Stimulated activated CD8-positive, alpha-beta memory T cell treated with anti-CD3 and anti-CD28 coated beads, Interleukin-12 subunit alpha, Interleukin-12 subunit beta, amount 100 ng/mL, for 4 hours (primary cell): ENCODE data around the gene FGD6.
"Not testable (repeated sequence)": the region's sequence is repeated elsewhere in the genome, so short reads cannot be mapped to it uniquely, and the experiment has no call there.

Experiments
- DNase-seq: peaks from one replicate; pipeline ENCODE4 v3.0.0-alpha.2; 2020; ENCODE audit warnings: low read depth

Gene FGD6

DNA sequence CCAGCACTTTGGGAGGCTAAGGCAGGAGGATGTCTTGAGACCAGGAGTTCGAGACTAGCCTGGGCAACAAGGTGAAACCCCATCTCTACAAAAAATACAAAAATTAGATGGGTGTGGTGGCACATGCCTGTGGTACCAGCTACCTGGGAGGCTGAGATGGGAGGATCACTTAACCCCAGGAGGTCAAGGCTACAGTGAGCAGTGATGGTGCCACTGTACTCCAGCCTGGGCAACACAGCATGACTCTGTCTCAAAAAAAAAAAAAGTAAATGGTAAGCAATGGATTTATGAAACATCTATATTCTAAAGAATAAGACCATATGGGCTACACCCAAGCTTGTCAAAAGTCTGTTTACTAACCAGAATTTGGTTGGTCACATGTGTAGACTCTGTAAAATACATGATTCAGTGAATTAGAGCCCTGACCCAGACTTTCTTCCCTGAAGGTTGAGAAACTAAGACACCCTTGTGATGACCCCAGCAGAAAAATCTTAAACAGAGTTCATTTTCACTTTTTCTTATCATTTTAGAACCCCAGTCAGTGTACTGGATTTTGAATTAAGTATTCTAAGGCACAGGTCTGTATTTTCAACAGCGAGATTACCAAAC is 12.1 kb downstream of the FGD6 start:
- DNase-seq: no peak

- no peak for DNase-seq
These were observed 13.0 kb downstream of the FGD6 start for GRCh38 chr12:95204141-95204866.

DNA sequence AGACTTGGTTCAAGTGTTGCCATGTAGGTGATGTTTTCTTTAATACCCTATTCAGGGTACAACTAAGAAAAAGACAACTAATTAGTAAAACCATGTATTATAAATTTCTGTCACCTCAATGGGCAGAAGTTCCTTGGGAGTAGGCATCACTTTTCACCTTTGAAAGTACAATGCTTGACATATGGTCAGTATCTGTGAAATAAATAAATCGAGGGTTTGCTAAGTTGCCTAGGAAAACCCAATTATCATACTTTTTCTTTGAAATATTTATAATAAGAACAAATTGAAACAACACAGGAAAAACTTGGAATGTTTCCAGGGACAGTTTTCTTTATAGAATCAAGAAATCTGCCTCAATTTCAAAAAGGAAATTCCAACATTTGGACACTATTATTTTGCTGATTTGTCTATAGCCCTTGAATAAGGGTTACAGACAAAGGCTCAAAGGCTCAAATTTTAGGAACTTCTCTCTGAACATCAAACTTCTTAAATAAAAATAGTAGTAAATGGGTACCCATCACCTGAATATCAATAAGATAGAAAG is 13.7 kb downstream of the FGD6 start:
- no peak for DNase-seq

DNA sequence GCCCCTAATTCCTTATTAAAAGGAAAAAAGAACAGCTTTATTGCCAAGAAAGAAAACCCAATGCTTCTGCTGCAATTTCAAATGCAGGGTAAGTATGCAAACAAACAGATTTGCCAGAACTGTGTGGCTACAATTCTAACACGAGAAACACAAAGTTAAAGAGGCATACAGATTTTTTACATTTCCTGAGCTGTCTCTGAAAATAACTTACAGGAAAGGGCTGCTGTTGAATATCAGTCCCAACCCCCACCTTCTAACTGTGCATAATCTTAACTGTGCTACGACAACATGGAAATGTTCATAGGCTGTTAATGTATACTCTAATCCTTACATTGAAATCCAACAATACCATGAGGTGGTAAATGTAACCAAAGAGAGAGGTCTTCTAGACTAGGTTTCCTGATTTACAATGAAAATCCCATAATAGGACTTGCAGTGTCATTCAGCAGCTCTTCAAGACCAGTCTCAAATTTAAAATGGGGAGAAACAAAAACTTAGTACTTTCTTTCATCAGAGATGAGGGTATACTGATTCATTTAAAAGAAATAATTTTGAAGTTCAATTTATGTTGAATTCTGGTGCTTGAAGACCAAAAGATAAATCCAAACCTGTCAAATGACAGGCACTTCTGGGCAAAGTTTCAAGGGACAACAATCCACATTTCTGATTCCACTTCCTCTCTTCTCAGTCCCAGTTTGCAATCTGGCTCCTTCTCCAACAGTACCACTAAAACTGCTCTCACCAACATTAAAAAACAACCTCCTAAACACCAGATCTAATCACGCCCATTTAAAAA is 14.4 kb downstream of the FGD6 start:
- no peak for DNase-seq

GRCh38 chr12:95201056-95201670 is 16.1 kb downstream of the FGD6 start:
- no peak for DNase-seq

- DNase-seq: no peak
These were observed 17.0 kb downstream of the FGD6 start for GRCh38 chr12:95200128-95200894.

DNA sequence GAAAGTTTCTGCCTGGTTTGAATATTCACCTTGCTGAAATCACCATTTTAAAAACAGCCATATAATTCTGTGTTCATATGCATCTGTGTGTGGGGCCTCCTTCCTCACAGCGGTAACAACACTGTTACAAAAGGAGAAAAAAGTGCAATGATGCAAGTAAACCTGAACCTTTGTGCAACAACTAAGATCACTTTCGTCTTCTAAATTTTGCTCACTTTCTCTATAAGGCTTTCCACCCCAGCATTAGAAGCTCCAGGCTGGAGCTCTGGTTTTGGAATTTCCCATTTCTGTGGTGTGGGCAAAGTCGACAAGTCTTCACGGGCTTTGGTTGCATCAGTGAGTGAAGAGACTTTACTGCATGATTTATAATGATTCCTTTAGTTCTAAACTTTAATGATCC is 18.4 kb downstream of the FGD6 start:
- DNase-seq: no peak

DNA sequence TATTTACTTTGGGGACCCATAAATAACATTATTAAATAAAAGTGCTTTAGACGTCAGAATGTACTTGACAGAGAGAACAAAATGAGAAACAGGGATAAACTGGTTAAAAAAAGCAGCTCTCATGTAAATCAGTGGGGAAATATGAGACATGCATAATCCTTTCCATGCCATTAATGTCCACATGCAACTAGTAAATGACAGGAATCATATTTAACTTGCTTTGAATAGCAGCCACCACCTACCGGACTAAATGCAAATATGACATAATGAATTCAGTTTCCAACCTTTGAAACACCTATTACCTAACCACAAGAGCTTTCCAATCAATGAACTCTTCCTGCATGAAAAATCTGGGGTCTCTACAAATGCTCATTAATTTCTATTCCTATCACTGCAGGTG is 19.6 kb downstream of the FGD6 start:
- no peak for DNase-seq

GRCh38 chr12:95196875-95197569 is 20.2 kb downstream of the FGD6 start:
- DNase-seq: not testable (repeated sequence)

DNA sequence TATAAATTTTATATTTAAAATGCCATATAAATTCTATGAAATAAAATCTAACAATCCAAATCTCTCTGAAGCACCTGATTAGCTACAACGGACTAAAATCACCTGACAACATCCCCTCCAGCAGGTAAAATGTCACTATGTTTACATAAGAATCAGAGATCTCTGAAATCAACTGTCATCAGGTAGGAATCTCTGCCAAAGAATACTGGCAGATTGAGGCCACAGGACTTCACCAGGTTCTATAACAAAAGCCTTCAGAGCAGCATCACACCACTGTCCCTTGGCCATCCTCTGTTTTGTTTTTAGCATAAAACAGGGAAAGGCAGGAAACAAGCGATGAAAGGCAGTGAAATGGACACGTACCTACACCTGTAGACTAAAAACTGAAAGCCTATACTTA is 22.1 kb downstream of the FGD6 start:
- no peak for DNase-seq

- no peak for DNase-seq
These were observed 24.1 kb downstream of the FGD6 start for GRCh38 chr12:95193139-95193538.

DNA sequence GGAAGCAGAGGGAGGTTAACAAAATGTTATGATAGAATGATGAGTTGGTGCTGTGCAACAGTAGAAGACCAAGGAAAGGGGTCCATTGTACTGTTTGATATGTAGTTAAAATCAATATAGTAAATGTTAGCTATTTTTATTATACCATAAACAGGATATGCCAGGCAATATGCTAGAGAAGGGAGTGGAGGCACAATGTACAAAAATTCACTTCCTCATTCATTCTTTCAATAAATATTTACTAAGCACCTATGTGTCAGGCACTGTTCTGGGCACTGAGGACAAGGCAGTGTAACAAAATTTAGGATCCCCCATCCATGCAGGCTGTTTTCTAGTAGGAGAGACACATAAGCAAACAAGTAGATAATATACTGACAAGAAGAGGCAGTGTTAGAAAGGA is 25.0 kb downstream of the FGD6 start:
- DNase-seq: no peak

GRCh38 chr12:95191060-95191696 is 26.1 kb downstream of the FGD6 start:
- DNase-seq: no peak

- DNase-seq: no peak
These were observed 29.3 kb downstream of the FGD6 start for GRCh38 chr12:95187865-95188415.

GRCh38 chr12:95185854-95186253 is 31.4 kb downstream of the FGD6 start:
- no peak for DNase-seq

DNA sequence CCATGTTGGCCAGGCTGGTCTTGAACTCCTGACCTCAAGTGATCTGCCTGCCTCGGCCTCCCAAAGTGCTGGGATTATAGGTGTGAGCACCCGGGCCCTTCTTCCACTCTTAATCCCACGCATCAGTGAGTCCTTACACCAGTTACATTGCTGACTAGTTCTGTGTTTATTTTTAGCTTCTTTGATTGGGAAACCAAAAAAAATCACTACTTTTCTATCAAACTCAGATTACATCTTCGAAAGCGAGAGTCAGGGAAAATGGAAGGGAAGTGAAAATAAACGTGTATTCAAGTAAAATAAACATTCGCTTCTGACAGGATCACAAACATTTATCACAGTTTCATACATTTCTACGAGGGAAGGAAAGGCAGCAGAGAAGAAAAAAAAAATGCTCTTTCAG is 32.2 kb downstream of the FGD6 start:
- no peak for DNase-seq

- no peak for DNase-seq
These were observed 33.1 kb downstream of the FGD6 start for GRCh38 chr12:95184121-95184520.

DNA sequence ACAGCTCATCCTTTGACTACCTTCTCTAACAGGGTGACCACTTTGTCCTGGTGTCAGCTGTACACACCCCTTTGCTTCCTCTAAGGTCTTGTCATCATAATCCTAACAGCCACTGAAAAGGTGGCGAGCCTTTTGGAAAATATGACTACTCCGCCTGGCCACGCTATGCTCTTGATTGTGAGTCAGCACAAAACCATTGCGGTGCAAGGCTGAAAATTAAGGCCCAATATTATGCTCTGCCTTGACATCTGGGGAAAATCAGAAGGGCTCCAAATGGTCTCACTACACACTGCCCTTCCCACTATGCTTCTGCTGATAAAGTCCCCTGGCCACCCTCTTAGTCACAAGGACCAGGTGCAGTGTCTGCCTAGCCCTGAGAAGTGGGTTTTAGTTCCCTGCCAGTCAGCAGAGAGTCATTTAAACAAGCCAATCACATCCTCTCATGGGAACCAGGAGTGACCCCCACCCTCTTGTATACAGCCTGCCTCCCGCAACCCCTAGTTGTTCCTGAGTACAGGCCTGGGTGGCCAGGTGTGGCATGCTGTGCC is 34.3 kb downstream of the FGD6 start:
- DNase-seq: no peak

DNA sequence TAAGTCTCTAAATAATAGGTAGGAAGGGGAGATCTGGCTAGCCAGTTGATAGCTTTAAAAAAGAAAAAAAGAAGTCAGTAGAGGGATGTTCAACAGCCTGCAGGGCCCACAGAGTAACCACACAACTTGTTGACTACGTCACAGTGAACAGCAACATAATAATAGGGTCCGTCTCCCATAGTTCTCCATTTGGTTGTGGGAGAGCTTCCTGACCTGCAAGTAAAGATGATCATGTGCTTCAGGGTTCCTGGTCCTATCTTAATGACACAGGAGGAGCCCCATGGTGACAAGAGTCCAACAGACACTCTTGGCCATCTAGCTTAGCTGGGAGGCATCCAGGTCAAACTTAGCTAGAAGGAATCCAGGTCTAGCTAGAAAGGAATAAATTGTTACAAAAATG is 36.2 kb downstream of the FGD6 start:
- no peak for DNase-seq

DNA sequence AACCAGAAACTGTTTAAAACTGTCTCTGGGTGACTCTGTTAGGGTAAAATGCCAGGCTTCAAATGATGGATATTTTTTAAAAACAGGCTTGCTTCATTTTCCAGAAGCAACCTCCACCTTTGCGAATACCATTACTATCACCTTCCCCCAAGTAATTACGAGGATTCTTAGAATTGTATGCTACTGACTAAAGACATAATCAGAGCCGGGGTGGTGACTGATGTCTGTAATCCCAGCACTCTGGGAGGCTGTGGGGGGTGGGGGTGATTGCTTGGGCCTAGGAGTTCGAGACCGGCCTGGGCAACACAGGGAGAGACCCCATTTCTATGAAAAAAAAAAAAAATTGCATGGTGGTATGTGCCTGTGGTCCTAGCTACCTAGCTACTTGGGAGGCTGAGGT is 38.3 kb downstream of the FGD6 start:
- no peak for DNase-seq
